OCI-LY1 (cell line): ENCODE measurements around the gene KPNA1.

Experiments used
- H2AFZ ChIP-seq: fragments of 200-600 bp; sonication (generic), shearing (Covaris generic); 2 replicates; pipeline ENCODE4 v1.6.0; 2014; ENCODE audit warnings: antibody characterized with exemption, mild to moderate bottlenecking, low read length
- H3F3A ChIP-seq: fragments of 200-600 bp; sonication (generic), shearing (Covaris generic); 2 replicates; pipeline ENCODE4 v1.6.0; 2014; ENCODE audit warnings: mild to moderate bottlenecking, antibody characterized with exemption, low read length, moderate library complexity; ENCODE audit not compliant: insufficient read depth
- H3K27ac ChIP-seq: fragments of 200-600 bp; sonication (generic); 2 replicates; pipeline ENCODE4 v1.5.1; 2014; ENCODE audit warnings: low read length, mixed run types, mild to moderate bottlenecking, low read depth; ENCODE audit not compliant: poor library complexity, severe bottlenecking
- H3K27me3 ChIP-seq: fragments of 200-600 bp; sonication (generic); 2 replicates; pipeline ENCODE4 v1.6.0; 2014; ENCODE audit warnings: antibody characterized with exemption, mild to moderate bottlenecking, low read length, moderate library complexity; ENCODE audit not compliant: insufficient read depth
- H3K36me3 ChIP-seq: fragments of 200-600 bp; sonication (generic); 2 replicates; pipeline ENCODE4 v1.6.1; 2014; ENCODE audit warnings: mild to moderate bottlenecking, antibody characterized with exemption, low read length, moderate library complexity, mixed read lengths; ENCODE audit not compliant: insufficient read depth
- H3K4me1 ChIP-seq: fragments of 200-600 bp; sonication (generic); 2 replicates; pipeline ENCODE4 v1.5.1; 2014; ENCODE audit warnings: mild to moderate bottlenecking, low read length, moderate library complexity; ENCODE audit not compliant: insufficient read depth, severe bottlenecking
- H3K4me2 ChIP-seq: fragments of 200-600 bp; sonication (generic), shearing (Covaris generic); 2 replicates; pipeline ENCODE4 v1.6.1; 2014; ENCODE audit warnings: low read length
- H3K4me3 ChIP-seq: fragments of 200-600 bp; sonication (generic); 2 replicates; pipeline ENCODE4 v1.5.1; 2014; ENCODE audit warnings: low read length, low read depth, mild to moderate bottlenecking, mixed read lengths; ENCODE audit not compliant: poor library complexity, severe bottlenecking
- H3K79me2 ChIP-seq: fragments of 200-600 bp; shearing (Covaris generic); 2 replicates; pipeline ENCODE4 v1.6.1; 2016; ENCODE audit warnings: mixed run types, low read length, mixed read lengths; ENCODE audit not compliant: insufficient read depth
- H3K9ac ChIP-seq: fragments of 200-600 bp; sonication (generic), shearing (Covaris generic); 2 replicates; pipeline ENCODE4 v1.6.1; 2014; ENCODE audit warnings: mild to moderate bottlenecking, low read length, mixed read lengths
- H3K9me2 ChIP-seq: fragments of 200-600 bp; sonication (generic), shearing (Covaris generic); 2 replicates; pipeline ENCODE4 v1.6.1; 2014; ENCODE audit warnings: low read depth, mild to moderate bottlenecking, low read length, mixed read lengths
- H3K9me3 ChIP-seq: fragments of 200-600 bp; shearing (Covaris generic); 2 replicates; pipeline ENCODE4 v1.6.1; 2014; ENCODE audit warnings: low read length, mixed read lengths
- H4K20me1 ChIP-seq: fragments of 200-600 bp; sonication (generic), shearing (Covaris generic); 2 replicates; pipeline ENCODE4 v1.6.0; 2016; ENCODE audit warnings: mild to moderate bottlenecking, low read length; ENCODE audit not compliant: insufficient read depth
- EZH2 ChIP-seq: fragments of 200-600 bp; sonication (generic), shearing (Covaris generic); IDR thresholded peaks from 2 replicates; pipeline ENCODE4 v1.8.0; 2017; ENCODE audit warnings: borderline replicate concordance, mixed run types, mild to moderate bottlenecking, antibody characterized with exemption, low read length, moderate library complexity, mixed read lengths
- TF ChIP-seq, protein P1 (sequence below): fragments of 200-600 bp; sonication (generic), shearing (Covaris generic); IDR thresholded peaks from 2 replicates; pipeline ENCODE4 v1.5.1; 2017; ENCODE audit warnings: mild to moderate bottlenecking, antibody characterized with exemption, low read length, moderate library complexity, mixed read lengths

The KPNA1 gene

GRCh38 chr3:122407946-122408345 is 106.8 kb downstream of the KPNA1 start:
- no peak overlapping the region for H3K27ac ChIP-seq

GRCh38 chr3:122406198-122406597 is 108.5 kb downstream of the KPNA1 start:
- no peak overlapping the region for H3K4me2 ChIP-seq
- H4K20me1 ChIP-seq: no peaks in the 10 kb centered on the region
- no peaks in the 10 kb centered on the region for H3K9me2 ChIP-seq
- no peak overlapping the region for H3K9ac ChIP-seq
- no peak overlapping the region for H2AFZ ChIP-seq
- no peaks in the 10 kb centered on the region for H3K79me2 ChIP-seq
- TF ChIP-seq, protein P1, sequence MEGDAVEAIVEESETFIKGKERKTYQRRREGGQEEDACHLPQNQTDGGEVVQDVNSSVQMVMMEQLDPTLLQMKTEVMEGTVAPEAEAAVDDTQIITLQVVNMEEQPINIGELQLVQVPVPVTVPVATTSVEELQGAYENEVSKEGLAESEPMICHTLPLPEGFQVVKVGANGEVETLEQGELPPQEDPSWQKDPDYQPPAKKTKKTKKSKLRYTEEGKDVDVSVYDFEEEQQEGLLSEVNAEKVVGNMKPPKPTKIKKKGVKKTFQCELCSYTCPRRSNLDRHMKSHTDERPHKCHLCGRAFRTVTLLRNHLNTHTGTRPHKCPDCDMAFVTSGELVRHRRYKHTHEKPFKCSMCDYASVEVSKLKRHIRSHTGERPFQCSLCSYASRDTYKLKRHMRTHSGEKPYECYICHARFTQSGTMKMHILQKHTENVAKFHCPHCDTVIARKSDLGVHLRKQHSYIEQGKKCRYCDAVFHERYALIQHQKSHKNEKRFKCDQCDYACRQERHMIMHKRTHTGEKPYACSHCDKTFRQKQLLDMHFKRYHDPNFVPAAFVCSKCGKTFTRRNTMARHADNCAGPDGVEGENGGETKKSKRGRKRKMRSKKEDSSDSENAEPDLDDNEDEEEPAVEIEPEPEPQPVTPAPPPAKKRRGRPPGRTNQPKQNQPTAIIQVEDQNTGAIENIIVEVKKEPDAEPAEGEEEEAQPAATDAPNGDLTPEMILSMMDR: no peak
- TF ChIP-seq EZH2: no peak
- H3K9me3 ChIP-seq: no peaks in the 10 kb centered on the region
- H3K4me1 ChIP-seq: peaks cover 12% of the 10 kb centered on the region
- no peaks in the 10 kb centered on the region for H3K27me3 ChIP-seq
- no peak overlapping the region for H3K4me3 ChIP-seq
- no peaks in the 10 kb centered on the region for H3F3A ChIP-seq
- H3K27ac ChIP-seq: no peak overlapping the region
- H3K36me3 ChIP-seq: peaks cover 86% of the 10 kb centered on the region

More at GRCh38 chr3:122407946-122408345, 106.8 kb downstream of the KPNA1 start:
- H3K36me3 ChIP-seq: peaks cover 96% of the 10 kb centered on the region
- no peaks in the 10 kb centered on the region for H4K20me1 ChIP-seq
- no peaks in the 10 kb centered on the region for H3K27me3 ChIP-seq
- TF ChIP-seq, protein P1: no peak
- no peak for TF ChIP-seq EZH2
- no peaks in the 10 kb centered on the region for H3K9me3 ChIP-seq
- no peaks in the 10 kb centered on the region for H3K79me2 ChIP-seq
- H3K9me2 ChIP-seq: no peaks in the 10 kb centered on the region
- no peak overlapping the region for H3K4me2 ChIP-seq
- H3K4me1 ChIP-seq: peaks cover 22% of the 10 kb centered on the region
- no peak overlapping the region for H3K4me3 ChIP-seq
- H3K9ac ChIP-seq: no peak overlapping the region
- no peak overlapping the region for H2AFZ ChIP-seq
- H3F3A ChIP-seq: no peaks in the 10 kb centered on the region

GRCh38 chr3:122405015-122405414 is 109.7 kb downstream of the KPNA1 start:
- Histone ChIP-seq H3K9ac (no peak overlapping the region), H3K4me2 (no peak overlapping the region), H3K9me2 (no peaks in the 10 kb centered on the region), H3K9me3 (no peaks in the 10 kb centered on the region), H3K4me3 (no peak overlapping the region), H3K79me2 (no peaks in the 10 kb centered on the region), H3K36me3 (peaks cover 75% of the 10 kb centered on the region), H3K27ac (no peak overlapping the region), H3F3A (no peaks in the 10 kb centered on the region), H4K20me1 (no peaks in the 10 kb centered on the region), H3K4me1 (peaks cover 11% of the 10 kb centered on the region), H3K27me3 (no peaks in the 10 kb centered on the region), H2AFZ (no peak overlapping the region)
- TF ChIP-seq EZH2: no peak
- TF ChIP-seq, protein P1: no peak
